Measurements from ENCODE around the gene ALDH1L2.

DNA sequence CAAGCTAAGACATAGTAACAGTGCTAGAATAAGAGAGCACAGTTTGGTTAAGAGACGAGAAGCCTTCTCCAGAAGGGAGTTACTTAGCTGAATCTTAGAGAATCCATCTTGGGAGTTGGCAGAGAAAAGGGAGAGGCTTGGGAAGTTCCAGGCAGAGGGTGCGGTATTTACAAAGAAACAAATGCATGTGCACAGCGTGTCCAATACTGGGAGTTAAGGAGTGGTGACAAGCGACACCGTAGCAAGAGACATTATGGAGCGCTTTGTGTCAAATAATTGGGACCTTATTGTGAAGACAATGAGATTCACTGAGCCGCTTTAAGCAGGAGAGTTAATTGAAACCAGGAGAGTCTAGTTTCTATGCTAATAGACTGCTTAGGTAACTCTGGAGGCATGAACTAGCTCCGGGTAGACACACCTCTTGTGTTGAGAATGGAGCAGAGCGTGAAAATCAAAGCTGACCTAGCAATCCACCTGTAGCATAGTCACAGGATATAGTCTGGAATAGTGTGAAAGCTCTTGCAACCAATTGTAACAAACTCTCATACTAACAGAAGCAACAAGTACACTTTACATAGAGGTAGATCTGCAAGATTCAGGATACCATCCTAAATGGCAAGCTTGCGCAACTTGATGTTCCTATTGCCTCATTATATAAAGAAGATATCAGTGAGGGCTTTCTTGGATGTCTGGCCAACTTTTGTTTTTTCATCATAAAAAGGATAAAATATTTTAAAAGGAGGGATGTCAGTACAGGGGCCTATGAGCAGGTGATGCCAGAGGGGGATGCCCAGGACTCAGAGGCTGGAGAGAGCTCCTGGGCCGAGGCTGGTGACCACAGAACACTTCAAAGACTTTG lies 5.3 kb downstream of the ALDH1L2 start:
- TF ChIP-seq, protein P1, sequence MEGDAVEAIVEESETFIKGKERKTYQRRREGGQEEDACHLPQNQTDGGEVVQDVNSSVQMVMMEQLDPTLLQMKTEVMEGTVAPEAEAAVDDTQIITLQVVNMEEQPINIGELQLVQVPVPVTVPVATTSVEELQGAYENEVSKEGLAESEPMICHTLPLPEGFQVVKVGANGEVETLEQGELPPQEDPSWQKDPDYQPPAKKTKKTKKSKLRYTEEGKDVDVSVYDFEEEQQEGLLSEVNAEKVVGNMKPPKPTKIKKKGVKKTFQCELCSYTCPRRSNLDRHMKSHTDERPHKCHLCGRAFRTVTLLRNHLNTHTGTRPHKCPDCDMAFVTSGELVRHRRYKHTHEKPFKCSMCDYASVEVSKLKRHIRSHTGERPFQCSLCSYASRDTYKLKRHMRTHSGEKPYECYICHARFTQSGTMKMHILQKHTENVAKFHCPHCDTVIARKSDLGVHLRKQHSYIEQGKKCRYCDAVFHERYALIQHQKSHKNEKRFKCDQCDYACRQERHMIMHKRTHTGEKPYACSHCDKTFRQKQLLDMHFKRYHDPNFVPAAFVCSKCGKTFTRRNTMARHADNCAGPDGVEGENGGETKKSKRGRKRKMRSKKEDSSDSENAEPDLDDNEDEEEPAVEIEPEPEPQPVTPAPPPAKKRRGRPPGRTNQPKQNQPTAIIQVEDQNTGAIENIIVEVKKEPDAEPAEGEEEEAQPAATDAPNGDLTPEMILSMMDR (IDR thresholded peaks at IDR 0.05): no peak
- TF ChIP-seq POLR2A (IDR thresholded peaks at IDR 0.05): no peak

Data from vagina (tissue), 2 donors.